Retina (tissue), 1 donor: ENCODE measurements around the gene DDX42.
"Not testable (repeated sequence)": the region's sequence is repeated elsewhere in the genome, so short reads cannot be mapped to it uniquely, and the experiment has no call there.

Experiments used
- DNase-seq: peaks from one replicate; pipeline ENCODE4 v3.0.0-alpha.2; 2016

The DDX42 gene

GRCh38 chr17:63841350-63842172, 67.6 kb downstream of the DDX42 start:
- peak; percentile 78 for DNase-seq

GRCh38 chr17:63842173-63842539, 68.2 kb downstream of the DDX42 start:
- peak; percentile 77 for DNase-seq

- peak; percentile 97 for DNase-seq
Measured at GRCh38 chr17:63842540-63843386, 68.8 kb downstream of the DDX42 start, which contains the start of gene SMARCD2. Gene SMARCD2 (minus strand): TSS chr17:63842685. CDS start chr17:63842674, 11 bp downstream.

- peak; percentile 37 for DNase-seq
Measured at GRCh38 chr17:63843387-63843888, 69.5 kb downstream of the DDX42 start.

- no peak for DNase-seq
Measured at GRCh38 chr17:63843910-63844677, 70.1 kb downstream of the DDX42 start.

GRCh38 chr17:63845509-63845908, 71.5 kb downstream of the DDX42 start:
- no peak for DNase-seq

- no peak for DNase-seq
Measured at GRCh38 chr17:63847525-63848249, 73.7 kb downstream of the DDX42 start.

- DNase-seq, result peak; percentile 94
Measured at GRCh38 chr17:63848834-63849689, 75.1 kb downstream of the DDX42 start.

GRCh38 chr17:63850401-63850800, 76.4 kb downstream of the DDX42 start:
- DNase-seq, result no peak

GRCh38 chr17:63853260-63853659, 79.3 kb downstream of the DDX42 start:
- DNase-seq, result no peak

- DNase-seq, result no peak
Measured at GRCh38 chr17:63854709-63855108, 80.7 kb downstream of the DDX42 start.

GRCh38 chr17:63855185-63855584, 81.2 kb downstream of the DDX42 start:
- no peak for DNase-seq

GRCh38 chr17:63856425-63856824, 82.5 kb downstream of the DDX42 start:
- not testable (repeated sequence) for DNase-seq

- no peak for DNase-seq
Measured at GRCh38 chr17:63859257-63859656, 85.3 kb downstream of the DDX42 start.

- not testable (repeated sequence) for DNase-seq
Measured at GRCh38 chr17:63866625-63867024, 92.7 kb downstream of the DDX42 start.
